PC-9 (cell line): ENCODE data around the gene PSME3IP1. TPM values are rescaled to one million over a fixed set of nuclear protein-coding genes. Genes with fewer than 3 reads are reported as not detected.

ENCODE experiments used
- BruUV-seq: library from RNA; stranded (reverse); fragments of 400-500 nt; replicated peaks from 2 replicates; lab custom pipeline; 2021; lab: Mats Ljungman, UMichigan
- CTCF ChIA-PET: fragments of 300-600 bp; sonication (Branson Sonifier 250); formaldehyde crosslinking; loops from one replicate; lab custom pipeline; 2022; ENCODE audit warnings: antibody characterized with exemption; lab: Charles Lee
- POLR2A ChIA-PET: fragments of 300-600 bp; sonication (Branson Sonifier 250); formaldehyde crosslinking; loops from one replicate; lab custom pipeline; 2022; ENCODE audit warnings: antibody characterized with exemption; ENCODE audit not compliant: unreplicated experiment; lab: Charles Lee
- DNase-seq, 2 experiments: peaks; one replicate each; pipeline versions ENCODE4 v3.0.0 to v3.0.0-alpha.2; 2015 to 2022; ENCODE audit warnings: mixed read lengths in 1 of 2
- H2AFZ ChIP-seq: fragments of 200-600 bp; sonication (generic); 2 replicates; pipeline ENCODE4 v1.8.1; 2017; ENCODE audit warnings: antibody characterized with exemption
- H3F3A ChIP-seq: fragments of 200-600 bp; sonication (generic); 2 replicates; pipeline ENCODE4 v1.8.1; 2017; ENCODE audit warnings: antibody characterized with exemption, mild to moderate bottlenecking, low read depth; ENCODE audit not compliant: insufficient read depth
- H3K27ac ChIP-seq: fragments of 200-600 bp; sonication (generic); 2 replicates; pipeline ENCODE4 v1.6.1; 2016; ENCODE audit warnings: mixed run types
- H3K27me3 ChIP-seq: fragments of 200-600 bp; sonication (generic); 2 replicates; pipeline ENCODE4 v1.6.1; 2016; ENCODE audit warnings: low read depth, mixed run types; ENCODE audit not compliant: insufficient read depth
- H3K36me3 ChIP-seq: fragments of 200-600 bp; sonication (generic); 2 replicates; pipeline ENCODE4 v1.6.1; 2016; ENCODE audit warnings: low read depth, mixed run types
- H3K4me1 ChIP-seq: fragments of 200-600 bp; sonication (generic); replicated peaks from 2 replicates; pipeline ENCODE4 v1.6.1; 2016; ENCODE audit warnings: mixed run types; ENCODE audit not compliant: insufficient read depth
- H3K4me2 ChIP-seq: fragments of 200-600 bp; sonication (generic); 2 replicates; pipeline ENCODE4 v1.6.1; 2017; ENCODE audit warnings: mixed run types
- H3K4me3 ChIP-seq: fragments of 200-600 bp; sonication (generic); 2 replicates; pipeline ENCODE4 v1.6.1; 2016; ENCODE audit warnings: mixed run types
- H3K79me2 ChIP-seq: fragments of 200-600 bp; sonication (generic); 2 replicates; pipeline ENCODE4 v1.6.1; 2017; ENCODE audit warnings: low read depth, mixed run types
- H3K9me2 ChIP-seq: fragments of 200-600 bp; sonication (generic); 2 replicates; pipeline ENCODE4 v1.8.1; 2017; ENCODE audit warnings: mild to moderate bottlenecking; ENCODE audit not compliant: insufficient read depth
- H3K9me3 ChIP-seq: fragments of 200-600 bp; sonication (generic); 2 replicates; pipeline ENCODE4 v1.8.1; 2016; ENCODE audit warnings: low read depth; ENCODE audit not compliant: insufficient read depth
- H4K20me1 ChIP-seq: fragments of 200-600 bp; sonication (generic); 2 replicates; pipeline ENCODE4 v1.8.1; 2017; ENCODE audit not compliant: insufficient read depth
- CTCF ChIP-seq: fragments of 200-600 bp; sonication (generic); conservative IDR thresholded peaks from 2 replicates; pipeline ENCODE4 v1.6.1; 2017; ENCODE audit warnings: mixed run types, antibody characterized with exemption, mild to moderate bottlenecking, moderate library complexity
- EZH2 ChIP-seq: fragments of 200-600 bp; sonication (generic); IDR thresholded peaks from 2 replicates; pipeline ENCODE4 v1.8.0; 2017; ENCODE audit warnings: antibody characterized with exemption, low read depth
- intact Hi-C: fragments of 100-400 bp; cut with micrococcal nuclease; formaldehyde crosslinking; loops from one replicate; pipeline ENCODE4 v1.10.0; 2022; ENCODE audit not compliant: unreplicated experiment
- total RNA-seq: library from RNA; stranded (reverse); gene quantifications from 2 replicates; pipeline ENCODE4 v1.2.3, GENCODE V29; 2021

PSME3IP1 gene
- total RNA-seq, 1 experiment from 2014 or later: 121 TPM

- peak overlapping the region; percentile 70 for H3K27ac ChIP-seq
- peaks cover 45% of the 10 kb centered on the region for H3F3A ChIP-seq
- BruUV-seq: no TSS peak
- peaks cover 63% of the 10 kb centered on the region for H3K4me1 ChIP-seq
- H3K9me2 ChIP-seq: no peaks in the 10 kb centered on the region
- no peaks in the 10 kb centered on the region for H3K27me3 ChIP-seq
- H4K20me1 ChIP-seq: no peaks in the 10 kb centered on the region
- TF ChIP-seq EZH2: no peak
- no peak for TF ChIP-seq CTCF
- CTCF ChIA-PET: interaction anchor here (0.7 kb wide), 1 partner anchor 230 kb away, joined by 4 read pairs; no protein-coding TSS in a partner anchor
- H3K4me3 ChIP-seq: no peak overlapping the region
- H3K79me2 ChIP-seq: peaks cover 91% of the 10 kb centered on the region
- intact Hi-C loops: no loop called here
- no peak for DNase-seq
- no peak overlapping the region for H2AFZ ChIP-seq
- POLR2A ChIA-PET: no interaction called here
- 0 out of 2 replicates have a peak, but pooled peaks cover 5% of the 10 kb centered on the region for H3K36me3 ChIP-seq
- H3K4me2 ChIP-seq: peak overlapping the region; percentile 56
- no peaks in the 10 kb centered on the region for H3K9me3 ChIP-seq
Measured at GRCh38 chr16:57192720-57193486, 7.1 kb upstream of the PSME3IP1 start.

GRCh38 chr16:57192146-57192545 lies 6.3 kb upstream of the PSME3IP1 start:
- Histone ChIP-seq H3K4me2 (no peak overlapping the region), H3K9me2 (no peaks in the 10 kb centered on the region), H3F3A (peaks cover 45% of the 10 kb centered on the region), H3K4me3 (no peak overlapping the region), H3K27ac (no peak overlapping the region), H3K4me1 (peaks cover 69% of the 10 kb centered on the region), H3K27me3 (no peaks in the 10 kb centered on the region), H4K20me1 (no peaks in the 10 kb centered on the region), H3K79me2 (peaks cover 91% of the 10 kb centered on the region), H3K9me3 (no peaks in the 10 kb centered on the region), H3K36me3 (0 out of 2 replicates have a peak, but pooled peaks cover 5% of the 10 kb centered on the region), H2AFZ (no peak overlapping the region)
- POLR2A ChIA-PET: interaction anchor here (0.6 kb wide), 1 partner anchor 97 kb away, joined by 4 read pairs; no protein-coding TSS in a partner anchor
- CTCF ChIA-PET: no interaction called here
- TF ChIP-seq EZH2 (no peak), CTCF (no peak)
- BruUV-seq: no TSS peak
- DNase-seq: no peak
- intact Hi-C loops: no loop called here

- Histone ChIP-seq H3K27me3 (no peaks in the 10 kb centered on the region), H3K4me3 (no peak overlapping the region), H3K9me3 (no peaks in the 10 kb centered on the region), H3K4me1 (peaks cover 69% of the 10 kb centered on the region), H3K9me2 (no peaks in the 10 kb centered on the region), H3K27ac (peak overlapping the region; percentile 41), H3F3A (peaks cover 42% of the 10 kb centered on the region), H3K36me3 (0 out of 2 replicates have a peak, but pooled peaks cover 1% of the 10 kb centered on the region), H3K79me2 (peaks cover 90% of the 10 kb centered on the region), H4K20me1 (no peaks in the 10 kb centered on the region), H3K4me2 (peak overlapping the region; percentile 46), H2AFZ (no peak overlapping the region)
- BruUV-seq: no TSS peak
- no peak for TF ChIP-seq EZH2
- TF ChIP-seq CTCF: no peak
- ChIA-PET POLR2A (no interaction called here), CTCF (interaction anchor here (0.7 kb wide), 1 partner anchor 122 kb away, joined by 3 read pairs; no protein-coding TSS in a partner anchor)
- intact Hi-C loops: no loop called here
- DNase-seq: peak in 1 of 2 experiments; percentile 76
Measured at GRCh38 chr16:57191056-57191571, 5.3 kb upstream of the PSME3IP1 start.
